Caco-2 (cell line): ENCODE results near the gene SLC26A9. TPM values are rescaled to one million over a fixed set of nuclear protein-coding genes. Genes with fewer than 3 reads are reported as not detected.

ENCODE experiments used
- BruUV-seq: library from RNA; stranded (reverse); fragments of 400-500 nt; replicated peaks from 2 replicates; lab custom pipeline; 2021; lab: Mats Ljungman, UMichigan
- CTCF ChIA-PET: fragments of 300-600 bp; sonication (Branson Sonifier 250); formaldehyde crosslinking; loops from one replicate; lab custom pipeline; 2022; ENCODE audit warnings: antibody characterized with exemption; lab: Charles Lee
- POLR2A ChIA-PET: fragments of 300-600 bp; sonication (Branson Sonifier 250); formaldehyde crosslinking; loops from one replicate; lab custom pipeline; 2022; ENCODE audit warnings: antibody characterized with exemption; lab: Charles Lee
- DNase-seq, 2 experiments: peaks; one replicate each; pipeline versions ENCODE4 v3.0.0 to v3.0.0-alpha.2; 2020 to 2022
- H3K27me3 ChIP-seq: replicated peaks from 2 replicates; pipeline ENCODE4 v1.6.0; 2011; ENCODE audit warnings: low read length; ENCODE audit not compliant: control insufficient read depth, insufficient read depth
- H3K36me3 ChIP-seq: 2 replicates; pipeline ENCODE4 v1.5.1; 2011; ENCODE audit warnings: low read length; ENCODE audit not compliant: control insufficient read depth, insufficient read depth
- H3K4me1 ChIP-seq: fragments of 250-450 bp; sonication (Bioruptor Pico); 2 replicates; pipeline ENCODE4 v1.5.1; 2020; ENCODE audit warnings: mild to moderate bottlenecking
- H3K4me3 ChIP-seq: 2 replicates; pipeline ENCODE4 v1.5.1; 2011; ENCODE audit warnings: low read depth, mild to moderate bottlenecking, control low read depth, low read length
- H3K9me3 ChIP-seq: fragments of 250-450 bp; sonication (Bioruptor Pico); 2 replicates; pipeline ENCODE4 v1.5.1; 2020; ENCODE audit warnings: mild to moderate bottlenecking, moderate library complexity
- H3K27ac Mint-ChIP-seq: one replicate; pipeline ENCODE4 v1.8.0; 2022; ENCODE audit warnings: mixed read lengths; ENCODE audit not compliant: unreplicated experiment
- H3K27me3 Mint-ChIP-seq: one replicate; pipeline ENCODE4 v1.8.0; 2022; ENCODE audit warnings: mixed read lengths; ENCODE audit not compliant: insufficient read depth, unreplicated experiment
- H3K36me3 Mint-ChIP-seq: one replicate; pipeline ENCODE4 v1.8.0; 2022; ENCODE audit warnings: mild to moderate bottlenecking, mixed read lengths; ENCODE audit not compliant: insufficient read depth, unreplicated experiment
- H3K4me1 Mint-ChIP-seq: one replicate; pipeline ENCODE4 v1.8.0; 2022; ENCODE audit warnings: low read depth, mixed read lengths; ENCODE audit not compliant: unreplicated experiment
- H3K4me3 Mint-ChIP-seq: one replicate; pipeline ENCODE4 v1.8.0; 2022; ENCODE audit warnings: mild to moderate bottlenecking, moderate library complexity, mixed read lengths; ENCODE audit not compliant: unreplicated experiment
- H3K9me3 Mint-ChIP-seq: one replicate; pipeline ENCODE4 v1.8.0; 2022; ENCODE audit warnings: mixed read lengths; ENCODE audit not compliant: unreplicated experiment
- intact Hi-C: fragments of 100-400 bp; cut with micrococcal nuclease; formaldehyde crosslinking; loops from one replicate; pipeline ENCODE4 v1.10.0; 2022; ENCODE audit not compliant: unreplicated experiment
- total RNA-seq: library from RNA; stranded (reverse); gene quantifications from 2 replicates; pipeline ENCODE4 v1.2.3, GENCODE V29; 2022
- TF ChIP-seq, protein P1 (sequence below), 2 experiments: fragments of 200-600 bp in 1 of 2; IDR thresholded peaks; 1 replicate in 1 of 2; 2 replicates in 1 of 2; pipeline versions ENCODE4 v1.5.1 to v1.8.0; 2011 to 2022; ENCODE audit warnings: antibody characterized with exemption in 1 of 2, control low read depth in 1 of 2, inconsistent platforms in 1 of 2, low read depth in 1 of 2, low read length in 1 of 2, mild to moderate bottlenecking in 1 of 2, moderate library complexity in 1 of 2; ENCODE audit not compliant: insufficient read depth in 1 of 2, severe bottlenecking in 1 of 2, unreplicated experiment in 1 of 2

SLC26A9 gene
- total RNA-seq, 1 experiment from 2014 or later: not detected

DNA sequence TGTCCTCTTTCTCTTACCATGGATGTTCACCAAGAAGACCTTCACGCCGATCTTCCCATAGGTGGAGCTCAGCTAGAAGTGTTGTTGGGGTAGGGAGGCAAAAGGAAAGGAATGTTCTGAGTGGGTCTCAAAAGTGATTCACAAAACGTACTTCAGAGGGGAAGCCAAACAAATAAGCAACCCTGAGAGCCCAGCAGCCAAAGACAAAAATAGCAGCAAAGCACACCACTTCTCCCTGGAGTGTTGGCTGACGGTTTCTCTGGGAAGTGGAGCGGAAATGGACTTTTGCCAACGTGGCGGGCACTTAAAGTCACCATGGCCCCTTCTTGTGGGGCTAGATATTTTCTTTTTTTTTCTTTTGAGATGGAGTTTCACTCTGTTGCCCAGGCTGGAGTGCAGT is 23.1 kb downstream of the SLC26A9 start:
- H3K9me3 ChIP-seq: no peaks in the 10 kb centered on the region
- no peaks in the 10 kb centered on the region for H3K4me1 ChIP-seq
- CTCF ChIA-PET: interaction anchor here (6.2 kb wide), 1 partner anchor 58 kb away, joined by 242 read pairs; no protein-coding TSS in a partner anchor
- TF ChIP-seq, protein P1, sequence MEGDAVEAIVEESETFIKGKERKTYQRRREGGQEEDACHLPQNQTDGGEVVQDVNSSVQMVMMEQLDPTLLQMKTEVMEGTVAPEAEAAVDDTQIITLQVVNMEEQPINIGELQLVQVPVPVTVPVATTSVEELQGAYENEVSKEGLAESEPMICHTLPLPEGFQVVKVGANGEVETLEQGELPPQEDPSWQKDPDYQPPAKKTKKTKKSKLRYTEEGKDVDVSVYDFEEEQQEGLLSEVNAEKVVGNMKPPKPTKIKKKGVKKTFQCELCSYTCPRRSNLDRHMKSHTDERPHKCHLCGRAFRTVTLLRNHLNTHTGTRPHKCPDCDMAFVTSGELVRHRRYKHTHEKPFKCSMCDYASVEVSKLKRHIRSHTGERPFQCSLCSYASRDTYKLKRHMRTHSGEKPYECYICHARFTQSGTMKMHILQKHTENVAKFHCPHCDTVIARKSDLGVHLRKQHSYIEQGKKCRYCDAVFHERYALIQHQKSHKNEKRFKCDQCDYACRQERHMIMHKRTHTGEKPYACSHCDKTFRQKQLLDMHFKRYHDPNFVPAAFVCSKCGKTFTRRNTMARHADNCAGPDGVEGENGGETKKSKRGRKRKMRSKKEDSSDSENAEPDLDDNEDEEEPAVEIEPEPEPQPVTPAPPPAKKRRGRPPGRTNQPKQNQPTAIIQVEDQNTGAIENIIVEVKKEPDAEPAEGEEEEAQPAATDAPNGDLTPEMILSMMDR (IDR thresholded peaks at IDR 0.05; ENCODE audit: insufficient read depth in 1 of 2, low read depth in 1 of 2, low read length in 1 of 2, severe bottlenecking in 1 of 2, unreplicated experiment in 1 of 2): no peak
- POLR2A ChIA-PET: no interaction called here
- no peaks in the 10 kb centered on the region for H3K27me3 Mint-ChIP-seq
- H3K9me3 Mint-ChIP-seq: no peaks in the 10 kb centered on the region
- intact Hi-C loops: no loop called here
- BruUV-seq: no TSS peak
- no peaks in the 10 kb centered on the region for H3K27me3 ChIP-seq
- no peaks in the 10 kb centered on the region for H3K36me3 ChIP-seq
- no peak for DNase-seq
- H3K36me3 Mint-ChIP-seq: no peaks in the 10 kb centered on the region
- no peak overlapping the region for H3K4me3 ChIP-seq
- no peaks in the 10 kb centered on the region for H3K4me1 Mint-ChIP-seq
- no peak overlapping the region for H3K27ac Mint-ChIP-seq
- no peak overlapping the region for H3K4me3 Mint-ChIP-seq

DNA sequence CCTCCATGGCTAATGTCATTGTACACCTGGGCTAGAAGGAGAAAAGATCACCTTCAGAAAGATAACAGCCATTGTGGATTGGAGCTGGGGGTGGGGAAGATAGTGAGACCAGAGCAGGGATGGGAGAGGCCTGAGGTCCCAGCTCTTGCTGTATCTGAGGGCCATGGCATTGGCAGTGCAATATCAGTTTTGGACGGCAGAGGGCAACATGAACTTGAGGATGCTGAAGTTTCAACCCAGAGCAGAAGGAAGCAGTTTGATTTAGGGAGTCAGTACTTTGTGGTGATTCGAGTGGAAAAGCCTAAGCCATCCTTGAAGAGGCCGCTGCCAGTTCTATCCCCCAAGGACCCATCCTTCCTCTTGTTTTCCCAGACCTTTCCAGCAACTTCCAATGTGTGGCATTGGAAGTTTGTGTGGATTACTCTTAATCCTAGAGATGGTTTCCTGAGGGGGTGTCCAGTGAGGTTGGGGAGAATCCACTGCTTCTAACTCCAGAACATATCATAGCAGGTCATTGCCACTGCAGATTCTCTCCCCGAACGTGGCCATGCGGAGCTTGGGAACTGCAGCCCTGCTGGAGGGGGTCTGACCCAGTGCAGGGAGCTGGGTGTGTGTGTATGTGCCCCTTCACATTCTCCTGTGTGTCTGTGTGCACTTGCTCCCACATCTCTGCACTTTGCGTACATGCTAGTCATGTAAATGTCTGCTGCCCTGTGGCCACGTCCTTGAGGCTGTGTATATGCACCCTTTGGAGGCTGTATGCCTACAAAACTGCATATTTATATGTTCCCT is 24.1 kb downstream of the SLC26A9 start:
- intact Hi-C loops: loop anchor here (1.0 kb wide), 2 partner anchors 58 to 187 kb away; no protein-coding TSS in a partner anchor
- H3K4me1 Mint-ChIP-seq: no peaks in the 10 kb centered on the region
- H3K36me3 Mint-ChIP-seq: no peaks in the 10 kb centered on the region
- H3K27ac Mint-ChIP-seq: no peak overlapping the region
- Histone ChIP-seq H3K27me3 (no peaks in the 10 kb centered on the region), H3K9me3 (no peaks in the 10 kb centered on the region), H3K4me3 (no peak overlapping the region), H3K4me1 (peaks cover 4% of the 10 kb centered on the region), H3K36me3 (no peaks in the 10 kb centered on the region; the same call in 1 of the 2 replicates)
- ChIA-PET POLR2A (no interaction called here), CTCF (interaction anchor here (0.5 to 6.2 kb wide), 18 partner anchors 12 to 187 kb away, joined by 3 to 242 read pairs (median 4); partner anchors contain the start of gene SLC41A1)
- TF ChIP-seq, protein P1 (IDR thresholded peaks at IDR 0.05; ENCODE audit: insufficient read depth in 1 of 2, low read depth in 1 of 2, low read length in 1 of 2, severe bottlenecking in 1 of 2, unreplicated experiment in 1 of 2): peak; percentile 84 to 89
- peak; percentile 77 for DNase-seq
- no TSS peak for BruUV-seq
- H3K9me3 Mint-ChIP-seq: no peaks in the 10 kb centered on the region
- H3K4me3 Mint-ChIP-seq: no peak overlapping the region
- H3K27me3 Mint-ChIP-seq: no peaks in the 10 kb centered on the region

DNA sequence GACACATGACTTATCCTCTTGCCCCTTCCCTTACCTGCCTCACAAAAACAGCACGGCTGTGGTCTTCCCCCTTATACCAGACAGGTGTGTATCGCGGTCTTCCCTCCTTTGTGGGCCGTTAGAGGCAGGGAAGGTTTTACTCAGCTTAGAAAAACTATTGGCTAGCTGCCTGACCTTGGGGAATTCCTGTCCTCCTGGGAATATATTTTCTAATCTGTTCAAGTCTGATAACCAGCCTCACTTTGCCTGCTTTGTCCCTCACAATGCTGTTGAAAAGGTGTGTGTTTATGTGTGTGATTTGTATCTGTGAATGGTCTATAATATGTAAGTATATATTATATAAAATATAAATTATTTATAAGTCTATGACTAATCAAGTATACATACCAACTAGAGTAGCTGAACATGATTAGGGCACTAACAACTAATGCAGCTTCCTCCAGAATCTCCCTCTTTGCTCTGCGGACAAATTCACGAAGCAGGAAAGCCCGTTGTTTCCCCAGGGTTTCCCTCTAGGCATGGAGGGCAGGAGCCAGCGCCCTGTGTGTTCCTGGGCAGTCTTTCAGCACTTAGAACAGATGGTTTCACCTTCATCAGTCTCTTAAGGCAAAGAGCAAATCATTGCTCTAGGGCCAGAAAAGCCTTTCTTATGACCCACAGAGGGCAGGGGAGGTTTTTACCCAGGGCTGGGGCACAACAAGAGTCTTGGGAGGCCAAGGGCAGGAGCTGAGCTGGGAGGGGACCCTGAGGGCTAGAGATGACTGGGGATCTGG is 25.6 kb downstream of the SLC26A9 start:
- Histone ChIP-seq H3K4me3 (no peak overlapping the region), H3K36me3 (no peaks in the 10 kb centered on the region; the same call in 1 of the 2 replicates), H3K27me3 (no peaks in the 10 kb centered on the region), H3K9me3 (no peaks in the 10 kb centered on the region), H3K4me1 (peaks cover 19% of the 10 kb centered on the region)
- Mint-ChIP-seq H3K4me3 (no peak overlapping the region), H3K9me3 (no peaks in the 10 kb centered on the region), H3K27ac (no peak overlapping the region), H3K36me3 (no peaks in the 10 kb centered on the region), H3K4me1 (no peaks in the 10 kb centered on the region), H3K27me3 (no peaks in the 10 kb centered on the region)
- BruUV-seq: no TSS peak
- intact Hi-C loops: no loop called here
- POLR2A ChIA-PET: no interaction called here
- TF ChIP-seq, protein P1 (IDR thresholded peaks at IDR 0.05; ENCODE audit: insufficient read depth in 1 of 2, low read depth in 1 of 2, low read length in 1 of 2, severe bottlenecking in 1 of 2, unreplicated experiment in 1 of 2): no peak
- CTCF ChIA-PET: interaction anchor here (0.7 to 6.2 kb wide), 5 partner anchors 10 to 113 kb away, joined by 3 to 242 read pairs (median 4); no protein-coding TSS in a partner anchor
- DNase-seq: no peak
